Natural killer cell treated with Interleukin-12 subunit alpha and Interleukin-12 subunit beta and Interleukin-15 and Interleukin-18, amount 100 ng/mL, for 72 hours (primary cell): ENCODE results near the gene NBPF6. TPM values are rescaled to one million over a fixed set of nuclear protein-coding genes. Genes with fewer than 3 reads are reported as not detected.
"Not testable (repeated sequence)": the region's sequence is repeated elsewhere in the genome, so short reads cannot be mapped to it uniquely, and the experiment has no call there.

Experiments
- ATAC-seq, 2 donors: fragments of 150-1000 bp; cut with Tn5 transposase in 1 of 2; sonication (Bioruptor Pico), chemical (Tn5 transposase) in 1 of 2; 2 replicates each; pipeline ENCODE4 v1.10.0; 2021
- DNase-seq: peaks from one replicate; pipeline ENCODE4 v3.0.0; 2022; ENCODE audit warnings: low spot score
- H3K27ac Mint-ChIP-seq, 2 donors: 1 replicate in 1 of 2; 2 replicates in 1 of 2; pipeline ENCODE4 v1.8.0; 2022; ENCODE audit warnings: mixed read lengths in 2 of 2, mild to moderate bottlenecking in 1 of 2, moderate library complexity in 1 of 2
- H3K27me3 Mint-ChIP-seq, 2 donors: 1 replicate in 1 of 2; 2 replicates in 1 of 2; pipeline ENCODE4 v1.8.0; 2022; ENCODE audit warnings: mixed read lengths in 2 of 2
- H3K36me3 Mint-ChIP-seq: one replicate; pipeline ENCODE4 v1.8.0; 2022; ENCODE audit warnings: mixed read lengths
- H3K4me1 Mint-ChIP-seq, 2 donors: 1 replicate in 1 of 2; 2 replicates in 1 of 2; pipeline ENCODE4 v1.8.0; 2022; ENCODE audit warnings: low read depth in 2 of 2, mixed read lengths in 2 of 2, mild to moderate bottlenecking in 1 of 2
- H3K4me3 Mint-ChIP-seq: one replicate; pipeline ENCODE4 v1.8.0; 2022; ENCODE audit warnings: mixed read lengths
- H3K9me3 Mint-ChIP-seq: 2 replicates; pipeline ENCODE4 v1.8.0; 2022; ENCODE audit warnings: mixed read lengths
- total RNA-seq, 2 donors: library from RNA; stranded (reverse); gene quantifications; one replicate each; pipeline ENCODE4 v1.2.3, GENCODE V29; 2022

The NBPF6 gene
- total RNA-seq, 2 donors from 2014 or later = 0.22 to 0.52 TPM

- H3K27ac Mint-ChIP-seq, H3K36me3 Mint-ChIP-seq, H3K4me1 Mint-ChIP-seq, DNase-seq, H3K9me3 Mint-ChIP-seq, ATAC-seq, H3K4me3 Mint-ChIP-seq: not testable (repeated sequence)
- peaks cover 5 to 11% of the 10 kb centered on the region in 2 donors for H3K27me3 Mint-ChIP-seq
Observed at GRCh38 chr1:108467155-108467554, 17.0 kb downstream of the NBPF6 start.

- peaks cover 28 to 41% of the 10 kb centered on the region in 2 donors for H3K27me3 Mint-ChIP-seq
- ATAC-seq, H3K4me3 Mint-ChIP-seq: not testable (repeated sequence)
Observed at GRCh38 chr1:108470750-108471149, 20.6 kb downstream of the NBPF6 start.

GRCh38 chr1:108474516-108474915, 24.4 kb downstream of the NBPF6 start:
- not testable (repeated sequence) for H3K4me3 Mint-ChIP-seq, H3K27ac Mint-ChIP-seq, H3K4me1 Mint-ChIP-seq, ATAC-seq, DNase-seq
- H3K9me3 Mint-ChIP-seq = peaks cover 14% of the 10 kb centered on the region
- H3K27me3 Mint-ChIP-seq = peaks cover 36 to 49% of the 10 kb centered on the region in 2 donors
- H3K36me3 Mint-ChIP-seq = peaks cover 33% of the 10 kb centered on the region

More at GRCh38 chr1:108470750-108471149, 20.6 kb downstream of the NBPF6 start:
- not testable (repeated sequence) for H3K27ac Mint-ChIP-seq, H3K36me3 Mint-ChIP-seq, H3K9me3 Mint-ChIP-seq, H3K4me1 Mint-ChIP-seq, DNase-seq

- Mint-ChIP-seq H3K27ac (no peak overlapping the region), H3K36me3 (peaks cover 38% of the 10 kb centered on the region), H3K4me1 (peaks cover 0 to 3% of the 10 kb centered on the region in 2 donors), H3K9me3 (peaks cover 14% of the 10 kb centered on the region), H3K4me3 (no peak overlapping the region), H3K27me3 (peaks cover 28 to 46% of the 10 kb centered on the region in 2 donors)
- DNase-seq (no peak), ATAC-seq (no peak)
Observed at GRCh38 chr1:108478429-108479015, 28.4 kb downstream of the NBPF6 start.

- Mint-ChIP-seq H3K27ac (no peak overlapping the region), H3K27me3 (peaks cover 0 to 12% of the 10 kb centered on the region in 2 donors), H3K4me3 (no peak overlapping the region), H3K36me3 (peaks cover 20% of the 10 kb centered on the region), H3K4me1 (no peaks in the 10 kb centered on the region), H3K9me3 (peaks cover 3% of the 10 kb centered on the region)
- DNase-seq (no peak), ATAC-seq (no peak)
Observed at GRCh38 chr1:108482708-108483107, 32.6 kb downstream of the NBPF6 start.

- H3K27ac Mint-ChIP-seq, DNase-seq, H3K27me3 Mint-ChIP-seq, H3K9me3 Mint-ChIP-seq, ATAC-seq, H3K36me3 Mint-ChIP-seq, H3K4me3 Mint-ChIP-seq, H3K4me1 Mint-ChIP-seq: not testable (repeated sequence)
Observed at GRCh38 chr1:108485990-108486389, 35.8 kb downstream of the NBPF6 start.

GRCh38 chr1:108486707-108487106, 36.6 kb downstream of the NBPF6 start:
- H3K36me3 Mint-ChIP-seq, H3K27me3 Mint-ChIP-seq, DNase-seq, H3K4me1 Mint-ChIP-seq, ATAC-seq, H3K4me3 Mint-ChIP-seq, H3K9me3 Mint-ChIP-seq, H3K27ac Mint-ChIP-seq: not testable (repeated sequence)

- not testable (repeated sequence) for H3K9me3 Mint-ChIP-seq, H3K36me3 Mint-ChIP-seq, DNase-seq, H3K27ac Mint-ChIP-seq, ATAC-seq, H3K4me3 Mint-ChIP-seq, H3K4me1 Mint-ChIP-seq
- peaks cover 0 to 16% of the 10 kb centered on the region in 2 donors for H3K27me3 Mint-ChIP-seq
Observed at GRCh38 chr1:108495008-108495407, 44.9 kb downstream of the NBPF6 start.

- DNase-seq, H3K36me3 Mint-ChIP-seq, H3K9me3 Mint-ChIP-seq, H3K27ac Mint-ChIP-seq, ATAC-seq, H3K4me3 Mint-ChIP-seq, H3K4me1 Mint-ChIP-seq: not testable (repeated sequence)
- H3K27me3 Mint-ChIP-seq = peaks cover 7 to 18% of the 10 kb centered on the region in 2 donors
Observed at GRCh38 chr1:108496856-108497255, 46.7 kb downstream of the NBPF6 start.

- ATAC-seq (no peak), DNase-seq (no peak)
- Mint-ChIP-seq H3K36me3 (peaks cover 9% of the 10 kb centered on the region), H3K9me3 (no peaks in the 10 kb centered on the region), H3K27ac (peak overlapping the region in 1 of 2 donors; percentile 24), H3K4me3 (no peak overlapping the region), H3K27me3 (peaks cover 14 to 19% of the 10 kb centered on the region in 2 donors), H3K4me1 (peaks cover 4 to 10% of the 10 kb centered on the region in 2 donors)
Observed at GRCh38 chr1:108502138-108502537, 52.0 kb downstream of the NBPF6 start.

- DNase-seq (no peak), ATAC-seq (no peak)
- Mint-ChIP-seq H3K9me3 (no peaks in the 10 kb centered on the region), H3K36me3 (peaks cover 9% of the 10 kb centered on the region), H3K4me3 (peak overlapping the region; percentile 41), H3K4me1 (peaks cover 4 to 10% of the 10 kb centered on the region in 2 donors), H3K27ac (peak overlapping the region; percentile 24 to 34), H3K27me3 (peaks cover 14 to 19% of the 10 kb centered on the region in 2 donors)
Observed at GRCh38 chr1:108502624-108503023, 52.5 kb downstream of the NBPF6 start.

GRCh38 chr1:108503062-108503733, 53.1 kb downstream of the NBPF6 start:
- Mint-ChIP-seq H3K9me3 (no peaks in the 10 kb centered on the region), H3K36me3 (peaks cover 9% of the 10 kb centered on the region), H3K27ac (peak overlapping the region; percentile 24 to 34), H3K27me3 (peaks cover 14 to 19% of the 10 kb centered on the region in 2 donors), H3K4me3 (peak overlapping the region; percentile 41), H3K4me1 (peaks cover 4 to 10% of the 10 kb centered on the region in 2 donors)
- ATAC-seq (no peak), DNase-seq (no peak)

GRCh38 chr1:108504447-108504846, 54.3 kb downstream of the NBPF6 start:
- no peaks in the 10 kb centered on the region for H3K9me3 Mint-ChIP-seq
- H3K27me3 Mint-ChIP-seq = peaks cover 14 to 19% of the 10 kb centered on the region in 2 donors
- ATAC-seq (peak; percentile 88 to 94), DNase-seq (no peak)
- peaks cover 9% of the 10 kb centered on the region for H3K36me3 Mint-ChIP-seq
- peaks cover 4 to 10% of the 10 kb centered on the region in 2 donors for H3K4me1 Mint-ChIP-seq
- no peak overlapping the region for H3K4me3 Mint-ChIP-seq
- H3K27ac Mint-ChIP-seq = no peak overlapping the region

GRCh38 chr1:108505763-108506070, 55.6 kb downstream of the NBPF6 start:
- DNase-seq = no peak
- Mint-ChIP-seq H3K27ac (no peak overlapping the region), H3K4me1 (peaks cover 4 to 10% of the 10 kb centered on the region in 2 donors), H3K27me3 (peaks cover 14 to 19% of the 10 kb centered on the region in 2 donors), H3K4me3 (no peak overlapping the region), H3K9me3 (no peaks in the 10 kb centered on the region), H3K36me3 (peaks cover 9% of the 10 kb centered on the region)
- ATAC-seq = peak; percentile 39 to 49
